HepG2 (cell line): ENCODE measurements around the gene CHID1. TPM values are rescaled to one million over a fixed set of nuclear protein-coding genes. Genes with fewer than 3 reads are reported as not detected.

Source experiments
- AKAP8 ChIP-seq: sonication (generic); formaldehyde crosslinking; IDR thresholded peaks from 2 replicates; pipeline ENCODE4 v1.5.1; 2020; ENCODE audit warnings: mild to moderate bottlenecking, missing genetic modification reagents
- PCBP1 ChIP-seq: fragments of 200-400 bp; formaldehyde crosslinking; IDR thresholded peaks from 2 replicates; pipeline ENCODE4 v1.6.1; 2017; ENCODE audit warnings: mild to moderate bottlenecking, low read depth, low read length, borderline replicate concordance
- PCBP2 ChIP-seq: fragments of 200-400 bp; formaldehyde crosslinking; optimal IDR thresholded peaks from 2 replicates; pipeline ENCODE3; 2018; ENCODE audit warnings: low read length, low read depth; ENCODE audit not compliant: poor library complexity, severe bottlenecking
- RXRB ChIP-seq: IDR thresholded peaks from 2 replicates; pipeline ENCODE4 v1.6.1; 2016; ENCODE audit warnings: borderline replicate concordance, missing genetic modification reagents, missing compliant biosample characterization
- TBX2 ChIP-seq: sonication (generic); formaldehyde crosslinking; IDR thresholded peaks from 2 replicates; pipeline ENCODE4 v1.5.0; 2020; ENCODE audit warnings: missing genetic modification reagents, mild to moderate bottlenecking, borderline replicate concordance
- TCF12 ChIP-seq, 2 experiments: fragments of 450-650 bp in 1 of 2; sonication (generic) in 1 of 2; formaldehyde crosslinking in 1 of 2; IDR thresholded peaks; 2 replicates each; pipeline versions ENCODE4 v1.6.1 to v1.8.0; 2017 to 2022; ENCODE audit warnings: antibody characterized with exemption in 1 of 2, mild to moderate bottlenecking in 1 of 2, missing genetic modification reagents in 1 of 2, moderate library complexity in 1 of 2
- ZNF430 ChIP-seq: sonication (generic); formaldehyde crosslinking; IDR thresholded peaks from 2 replicates; pipeline ENCODE4 v1.9.0; 2021; ENCODE audit warnings: mild to moderate bottlenecking, missing genetic modification reagents
- ZNF790 ChIP-seq: sonication (generic); formaldehyde crosslinking; IDR thresholded peaks from 2 replicates; pipeline ENCODE4 v1.8.0; 2022; ENCODE audit warnings: missing genetic modification reagents, mild to moderate bottlenecking, borderline replicate concordance
- polyA plus RNA-seq, 8 experiments: library from polyadenylated mRNA; depleted of rRNA in 3 of 8; stranded (reverse) in 7 of 8; unstranded in 1 of 8; fragments of >200 nt; fragmentation: Illumina TruSeq in 4 of 8; extraction: Trizol in 4 of 8; gene quantifications; 2 replicates each; pipeline versions ENCODE4 v1.2.1 to v1.2.3, GENCODE V29; 2011 to 2016; ENCODE audit warnings: low read depth in 4 of 8, missing spikeins in 1 of 8, mixed read lengths in 1 of 8; ENCODE audit not compliant: insufficient read depth in 1 of 8
- total RNA-seq, 5 experiments: library from RNA; depleted of rRNA; stranded (reverse); fragments of >200 nt; fragmentation: Illumina TruSeq; extraction: Trizol; gene quantifications; 2 replicates each; pipeline ENCODE4 v1.2.3, GENCODE V29; 2016; ENCODE audit warnings: low read depth in 1 of 5
- TF ChIP-seq, protein P1 (sequence below): sonication (generic); formaldehyde crosslinking; IDR thresholded peaks from 2 replicates; pipeline ENCODE4 v1.9.0; 2021; ENCODE audit warnings: mild to moderate bottlenecking, missing genetic modification reagents
- TF ChIP-seq, protein P2 (sequence below): sonication (generic); formaldehyde crosslinking; IDR thresholded peaks from 2 replicates; pipeline ENCODE4 v1.4.0; 2020; ENCODE audit warnings: low read depth, missing genetic modification reagents
- TF ChIP-seq, protein P3 (sequence below): sonication (generic); formaldehyde crosslinking; IDR thresholded peaks from 2 replicates; pipeline ENCODE4 v1.8.1; 2022; ENCODE audit warnings: low read depth, mild to moderate bottlenecking, missing genetic modification reagents
- TF ChIP-seq, protein P4 (sequence below): sonication (generic); formaldehyde crosslinking; IDR thresholded peaks from 2 replicates; pipeline ENCODE4 v1.4.0; 2020; ENCODE audit warnings: mild to moderate bottlenecking, missing genetic modification reagents, borderline replicate concordance

The CHID1 gene
- total and polyA plus RNA-seq, 2 of the 13 experiments (the other 11 are each of a cell fraction or from before 2014, with no cell fraction given), result 65.1 to 93.6 TPM

DNA sequence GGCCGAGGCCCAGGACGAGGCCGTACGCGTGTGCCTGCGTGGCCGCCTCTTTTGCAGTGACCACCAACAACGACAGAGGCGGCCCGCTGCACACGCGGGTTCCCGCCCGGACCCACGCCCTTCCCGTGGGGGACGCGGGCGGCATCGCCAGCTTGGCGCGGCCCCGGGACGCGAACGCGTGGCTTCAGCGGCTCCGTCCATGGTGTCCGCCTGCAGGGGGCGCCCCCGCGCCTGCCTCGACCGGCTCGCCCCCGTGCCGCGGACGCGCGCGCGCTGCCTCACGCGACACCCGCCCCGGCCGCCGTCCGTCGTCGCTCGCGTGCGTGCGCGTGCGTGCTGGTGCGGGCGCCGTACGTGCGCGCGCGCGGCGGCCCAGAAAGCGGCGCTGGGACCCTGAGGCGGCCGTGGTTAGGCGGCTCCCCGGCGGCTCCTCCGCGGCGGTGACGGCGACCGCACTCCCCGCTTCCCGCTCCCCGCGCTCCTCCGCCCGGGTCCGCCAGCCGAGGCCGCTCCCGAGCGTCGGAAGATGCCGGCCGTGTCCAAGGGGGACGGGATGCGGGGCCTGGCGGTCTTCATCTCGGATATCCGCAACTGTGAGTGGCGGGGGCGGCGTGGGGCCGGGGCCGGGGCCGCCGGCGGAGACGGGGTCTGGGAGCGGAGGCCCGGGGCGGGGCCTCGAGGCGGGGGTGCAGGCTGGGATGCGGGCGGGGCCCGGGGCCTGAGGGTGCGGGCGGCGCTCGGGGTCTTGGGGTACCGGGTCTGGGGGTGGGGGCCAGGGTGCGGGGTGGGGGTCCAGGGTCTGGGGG, 15.1 kb upstream of the CHID1 start, which contains the start of gene AP2A2 (continued):
- TF ChIP-seq RXRB (CRISPR knock-in tag) (no peak), PCBP2 (no peak), ZNF430 (CRISPR knock-in tag) (no peak), TBX2 (CRISPR knock-in tag) (no peak), TCF12 (IDR thresholded peaks at IDR 0.05) (no peak), TCF12 (CRISPR knock-in tag; IDR thresholded peaks at IDR 0.05) (no peak), PCBP1 (no peak), AKAP8 (CRISPR knock-in tag) (peak; percentile 35; the same call in 1 of the 2 replicates), ZNF790 (CRISPR knock-in tag) (no peak)
- TF ChIP-seq, protein P1, sequence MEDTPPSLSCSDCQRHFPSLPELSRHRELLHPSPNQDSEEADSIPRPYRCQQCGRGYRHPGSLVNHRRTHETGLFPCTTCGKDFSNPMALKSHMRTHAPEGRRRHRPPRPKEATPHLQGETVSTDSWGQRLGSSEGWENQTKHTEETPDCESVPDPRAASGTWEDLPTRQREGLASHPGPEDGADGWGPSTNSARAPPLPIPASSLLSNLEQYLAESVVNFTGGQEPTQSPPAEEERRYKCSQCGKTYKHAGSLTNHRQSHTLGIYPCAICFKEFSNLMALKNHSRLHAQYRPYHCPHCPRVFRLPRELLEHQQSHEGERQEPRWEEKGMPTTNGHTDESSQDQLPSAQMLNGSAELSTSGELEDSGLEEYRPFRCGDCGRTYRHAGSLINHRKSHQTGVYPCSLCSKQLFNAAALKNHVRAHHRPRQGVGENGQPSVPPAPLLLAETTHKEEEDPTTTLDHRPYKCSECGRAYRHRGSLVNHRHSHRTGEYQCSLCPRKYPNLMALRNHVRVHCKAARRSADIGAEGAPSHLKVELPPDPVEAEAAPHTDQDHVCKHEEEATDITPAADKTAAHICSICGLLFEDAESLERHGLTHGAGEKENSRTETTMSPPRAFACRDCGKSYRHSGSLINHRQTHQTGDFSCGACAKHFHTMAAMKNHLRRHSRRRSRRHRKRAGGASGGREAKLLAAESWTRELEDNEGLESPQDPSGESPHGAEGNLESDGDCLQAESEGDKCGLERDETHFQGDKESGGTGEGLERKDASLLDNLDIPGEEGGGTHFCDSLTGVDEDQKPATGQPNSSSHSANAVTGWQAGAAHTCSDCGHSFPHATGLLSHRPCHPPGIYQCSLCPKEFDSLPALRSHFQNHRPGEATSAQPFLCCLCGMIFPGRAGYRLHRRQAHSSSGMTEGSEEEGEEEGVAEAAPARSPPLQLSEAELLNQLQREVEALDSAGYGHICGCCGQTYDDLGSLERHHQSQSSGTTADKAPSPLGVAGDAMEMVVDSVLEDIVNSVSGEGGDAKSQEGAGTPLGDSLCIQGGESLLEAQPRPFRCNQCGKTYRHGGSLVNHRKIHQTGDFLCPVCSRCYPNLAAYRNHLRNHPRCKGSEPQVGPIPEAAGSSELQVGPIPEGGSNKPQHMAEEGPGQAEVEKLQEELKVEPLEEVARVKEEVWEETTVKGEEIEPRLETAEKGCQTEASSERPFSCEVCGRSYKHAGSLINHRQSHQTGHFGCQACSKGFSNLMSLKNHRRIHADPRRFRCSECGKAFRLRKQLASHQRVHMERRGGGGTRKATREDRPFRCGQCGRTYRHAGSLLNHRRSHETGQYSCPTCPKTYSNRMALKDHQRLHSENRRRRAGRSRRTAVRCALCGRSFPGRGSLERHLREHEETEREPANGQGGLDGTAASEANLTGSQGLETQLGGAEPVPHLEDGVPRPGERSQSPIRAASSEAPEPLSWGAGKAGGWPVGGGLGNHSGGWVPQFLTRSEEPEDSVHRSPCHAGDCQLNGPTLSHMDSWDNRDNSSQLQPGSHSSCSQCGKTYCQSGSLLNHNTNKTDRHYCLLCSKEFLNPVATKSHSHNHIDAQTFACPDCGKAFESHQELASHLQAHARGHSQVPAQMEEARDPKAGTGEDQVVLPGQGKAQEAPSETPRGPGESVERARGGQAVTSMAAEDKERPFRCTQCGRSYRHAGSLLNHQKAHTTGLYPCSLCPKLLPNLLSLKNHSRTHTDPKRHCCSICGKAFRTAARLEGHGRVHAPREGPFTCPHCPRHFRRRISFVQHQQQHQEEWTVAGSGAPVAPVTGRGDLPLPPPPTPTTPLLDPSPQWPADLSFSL (CRISPR knock-in tag), result no peak
- TF ChIP-seq, protein P2, sequence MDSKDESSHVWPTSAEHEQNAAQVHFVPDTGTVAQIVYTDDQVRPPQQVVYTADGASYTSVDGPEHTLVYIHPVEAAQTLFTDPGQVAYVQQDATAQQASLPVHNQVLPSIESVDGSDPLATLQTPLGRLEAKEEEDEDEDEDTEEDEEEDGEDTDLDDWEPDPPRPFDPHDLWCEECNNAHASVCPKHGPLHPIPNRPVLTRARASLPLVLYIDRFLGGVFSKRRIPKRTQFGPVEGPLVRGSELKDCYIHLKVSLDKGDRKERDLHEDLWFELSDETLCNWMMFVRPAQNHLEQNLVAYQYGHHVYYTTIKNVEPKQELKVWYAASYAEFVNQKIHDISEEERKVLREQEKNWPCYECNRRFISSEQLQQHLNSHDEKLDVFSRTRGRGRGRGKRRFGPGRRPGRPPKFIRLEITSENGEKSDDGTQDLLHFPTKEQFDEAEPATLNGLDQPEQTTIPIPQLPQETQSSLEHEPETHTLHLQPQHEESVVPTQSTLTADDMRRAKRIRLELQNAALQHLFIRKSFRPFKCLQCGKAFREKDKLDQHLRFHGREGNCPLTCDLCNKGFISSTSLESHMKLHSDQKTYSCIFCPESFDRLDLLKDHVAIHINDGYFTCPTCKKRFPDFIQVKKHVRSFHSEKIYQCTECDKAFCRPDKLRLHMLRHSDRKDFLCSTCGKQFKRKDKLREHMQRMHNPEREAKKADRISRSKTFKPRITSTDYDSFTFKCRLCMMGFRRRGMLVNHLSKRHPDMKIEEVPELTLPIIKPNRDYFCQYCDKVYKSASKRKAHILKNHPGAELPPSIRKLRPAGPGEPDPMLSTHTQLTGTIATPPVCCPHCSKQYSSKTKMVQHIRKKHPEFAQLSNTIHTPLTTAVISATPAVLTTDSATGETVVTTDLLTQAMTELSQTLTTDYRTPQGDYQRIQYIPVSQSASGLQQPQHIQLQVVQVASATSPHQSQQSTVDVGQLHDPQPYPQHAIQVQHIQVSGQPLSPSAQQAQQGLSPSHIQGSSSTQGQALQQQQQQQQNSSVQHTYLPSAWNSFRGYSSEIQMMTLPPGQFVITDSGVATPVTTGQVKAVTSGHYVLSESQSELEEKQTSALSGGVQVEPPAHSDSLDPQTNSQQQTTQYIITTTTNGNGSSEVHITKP (CRISPR knock-in tag), result no peak
- TF ChIP-seq, protein P3, sequence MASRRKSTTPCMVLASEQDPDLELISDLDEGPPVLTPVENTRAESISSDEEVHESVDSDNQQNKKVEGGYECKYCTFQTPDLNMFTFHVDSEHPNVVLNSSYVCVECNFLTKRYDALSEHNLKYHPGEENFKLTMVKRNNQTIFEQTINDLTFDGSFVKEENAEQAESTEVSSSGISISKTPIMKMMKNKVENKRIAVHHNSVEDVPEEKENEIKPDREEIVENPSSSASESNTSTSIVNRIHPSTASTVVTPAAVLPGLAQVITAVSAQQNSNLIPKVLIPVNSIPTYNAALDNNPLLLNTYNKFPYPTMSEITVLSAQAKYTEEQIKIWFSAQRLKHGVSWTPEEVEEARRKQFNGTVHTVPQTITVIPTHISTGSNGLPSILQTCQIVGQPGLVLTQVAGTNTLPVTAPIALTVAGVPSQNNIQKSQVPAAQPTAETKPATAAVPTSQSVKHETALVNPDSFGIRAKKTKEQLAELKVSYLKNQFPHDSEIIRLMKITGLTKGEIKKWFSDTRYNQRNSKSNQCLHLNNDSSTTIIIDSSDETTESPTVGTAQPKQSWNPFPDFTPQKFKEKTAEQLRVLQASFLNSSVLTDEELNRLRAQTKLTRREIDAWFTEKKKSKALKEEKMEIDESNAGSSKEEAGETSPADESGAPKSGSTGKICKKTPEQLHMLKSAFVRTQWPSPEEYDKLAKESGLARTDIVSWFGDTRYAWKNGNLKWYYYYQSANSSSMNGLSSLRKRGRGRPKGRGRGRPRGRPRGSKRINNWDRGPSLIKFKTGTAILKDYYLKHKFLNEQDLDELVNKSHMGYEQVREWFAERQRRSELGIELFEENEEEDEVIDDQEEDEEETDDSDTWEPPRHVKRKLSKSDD (CRISPR knock-in tag), result 0 out of 2 replicates have a peak, but pooled peaks have one; percentile 16
- TF ChIP-seq, protein P4, sequence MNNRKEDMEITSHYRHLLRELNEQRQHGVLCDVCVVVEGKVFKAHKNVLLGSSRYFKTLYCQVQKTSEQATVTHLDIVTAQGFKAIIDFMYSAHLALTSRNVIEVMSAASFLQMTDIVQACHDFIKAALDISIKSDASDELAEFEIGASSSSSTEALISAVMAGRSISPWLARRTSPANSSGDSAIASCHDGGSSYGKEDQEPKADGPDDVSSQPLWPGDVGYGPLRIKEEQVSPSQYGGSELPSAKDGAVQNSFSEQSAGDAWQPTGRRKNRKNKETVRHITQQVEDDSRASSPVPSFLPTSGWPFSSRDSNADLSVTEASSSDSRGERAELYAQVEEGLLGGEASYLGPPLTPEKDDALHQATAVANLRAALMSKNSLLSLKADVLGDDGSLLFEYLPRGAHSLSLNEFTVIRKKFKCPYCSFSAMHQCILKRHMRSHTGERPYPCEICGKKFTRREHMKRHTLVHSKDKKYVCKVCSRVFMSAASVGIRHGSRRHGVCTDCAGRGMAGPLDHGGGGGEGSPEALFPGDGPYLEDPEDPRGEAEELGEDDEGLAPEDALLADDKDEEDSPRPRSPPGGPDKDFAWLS, result no peak
